G401.6 (cell line): ENCODE data around the gene CKS2.
"Not testable (repeated sequence)": the region's sequence is repeated elsewhere in the genome, so short reads cannot be mapped to it uniquely, and the experiment has no call there.

Experiments used
- FAIRE-seq: peaks from 2 replicates; lab custom pipeline; 2012; peaks lifted over from hg19 to GRCh38; lab: Jason Lieb, UNC

The CKS2 gene

GRCh38 chr9:89310475-89311345, at the start of gene CKS2:
TSS of gene CKS2 (plus strand) at chr9:89311195. CDS start at chr9:89311293, 98 bp downstream.
- FAIRE-seq, result peak; percentile 99

- FAIRE-seq, result no peak
Observed at GRCh38 chr9:89273528-89274279, 37.3 kb upstream of the CKS2 start.

GRCh38 chr9:89274838-89275237, 36.2 kb upstream of the CKS2 start:
- no peak for FAIRE-seq

GRCh38 chr9:89276040-89276439, 35.0 kb upstream of the CKS2 start:
- not testable (repeated sequence) for FAIRE-seq

GRCh38 chr9:89277043-89277442, 34.0 kb upstream of the CKS2 start:
- no peak for FAIRE-seq

GRCh38 chr9:89277454-89277853, 33.5 kb upstream of the CKS2 start:
- no peak for FAIRE-seq

- no peak for FAIRE-seq
Observed at GRCh38 chr9:89278551-89278950, 32.4 kb upstream of the CKS2 start.

GRCh38 chr9:89278997-89279739, 31.8 kb upstream of the CKS2 start:
- FAIRE-seq, result peak; percentile 93

- no peak for FAIRE-seq
Observed at GRCh38 chr9:89281106-89281505, 29.9 kb upstream of the CKS2 start.

- not testable (repeated sequence) for FAIRE-seq
Observed at GRCh38 chr9:89282248-89282968, 28.6 kb upstream of the CKS2 start.

GRCh38 chr9:89284076-89284475, 26.9 kb upstream of the CKS2 start:
- FAIRE-seq, result no peak

- FAIRE-seq, result no peak
Observed at GRCh38 chr9:89291741-89292140, 19.3 kb upstream of the CKS2 start.

- no peak for FAIRE-seq
Observed at GRCh38 chr9:89293014-89293413, 18.0 kb upstream of the CKS2 start.

GRCh38 chr9:89295400-89295799, 15.6 kb upstream of the CKS2 start:
- FAIRE-seq, result no peak

GRCh38 chr9:89301996-89302395, 9.0 kb upstream of the CKS2 start:
- not testable (repeated sequence) for FAIRE-seq

GRCh38 chr9:89304020-89304833, 6.8 kb upstream of the CKS2 start:
- FAIRE-seq, result no peak

- no peak for FAIRE-seq
Observed at GRCh38 chr9:89304834-89305188, 6.2 kb upstream of the CKS2 start.

GRCh38 chr9:89305868-89306267, 5.1 kb upstream of the CKS2 start:
- no peak for FAIRE-seq

GRCh38 chr9:89309166-89309565, 1.8 kb upstream of the CKS2 start:
- FAIRE-seq, result no peak

- peak; percentile 56 for FAIRE-seq
Observed at GRCh38 chr9:89309608-89310474, 1.2 kb upstream of the CKS2 start.
